Smooth muscle cell (in vitro differentiated cells): ENCODE data around the gene KCNAB1. TPM values are rescaled to one million over a fixed set of nuclear protein-coding genes. Genes with fewer than 3 reads are reported as not detected.

Experiments used
- DNase-seq: peaks from one replicate; lab custom pipeline; 2025; ENCODE audit not compliant: unreplicated experiment; lab: John Stamatoyannopoulos, UW
- H2AFZ ChIP-seq: fragments of 200-600 bp; sonication (generic); 2 replicates; pipeline ENCODE4 v1.6.0; 2016; ENCODE audit warnings: antibody characterized with exemption, low read depth, mild to moderate bottlenecking
- H3F3A ChIP-seq: fragments of 200-600 bp; sonication (generic); 2 replicates; pipeline ENCODE4 v1.6.0; 2017; ENCODE audit warnings: antibody characterized with exemption, low read depth
- H3K27ac ChIP-seq: fragments of 200-600 bp; sonication (generic); 2 replicates; pipeline ENCODE4 v1.5.1; 2016; ENCODE audit warnings: low read depth, mild to moderate bottlenecking
- H3K27me3 ChIP-seq: fragments of 200-600 bp; sonication (generic); 2 replicates; pipeline ENCODE4 v1.6.1; 2016; ENCODE audit warnings: low read depth, mild to moderate bottlenecking
- H3K36me3 ChIP-seq: fragments of 200-600 bp; sonication (generic); 2 replicates; pipeline ENCODE4 v1.5.1; 2016; ENCODE audit warnings: low read depth
- H3K4me1 ChIP-seq: fragments of 200-600 bp; sonication (generic); 2 replicates; pipeline ENCODE4 v1.5.1; 2016; ENCODE audit warnings: low read depth
- H3K4me2 ChIP-seq: fragments of 200-600 bp; sonication (generic); 2 replicates; pipeline ENCODE4 v1.6.0; 2016; ENCODE audit warnings: mild to moderate bottlenecking
- H3K4me3 ChIP-seq: fragments of 200-600 bp; sonication (generic); 2 replicates; pipeline ENCODE4 v1.5.1; 2016; ENCODE audit warnings: mild to moderate bottlenecking
- H3K79me2 ChIP-seq: fragments of 200-600 bp; sonication (generic); 2 replicates; pipeline ENCODE4 v1.6.0; 2016; ENCODE audit warnings: low read depth, mild to moderate bottlenecking
- H3K9ac ChIP-seq: fragments of 200-600 bp; sonication (generic); 2 replicates; pipeline ENCODE4 v1.6.0; 2016; ENCODE audit warnings: low read depth
- H3K9me3 ChIP-seq: fragments of 200-600 bp; sonication (generic); replicated peaks from 2 replicates; pipeline ENCODE4 v1.5.1; 2016; ENCODE audit warnings: low read depth
- H4K20me1 ChIP-seq: fragments of 200-600 bp; sonication (generic); 2 replicates; pipeline ENCODE4 v1.6.0; 2016; ENCODE audit warnings: low read depth
- CTCF ChIP-seq: fragments of 200-600 bp; sonication (generic); IDR thresholded peaks from 2 replicates; pipeline ENCODE4 v1.5.1; 2017; ENCODE audit warnings: borderline replicate concordance, mild to moderate bottlenecking, antibody characterized with exemption; ENCODE audit not compliant: insufficient read depth, poor library complexity, severe bottlenecking
- WGBS: methylation state at CpG from one replicate; pipeline ENCODE4 v1.1.7; 2016; ENCODE audit warnings: low lambda C conversion rate; 5-methylcytosine and 5-hydroxymethylcytosine counted together
- polyA plus RNA-seq: library from polyadenylated mRNA; unstranded; fragments of >200 nt; fragmentation: Nextera tagmentation; extraction: Ambion mirVana; gene quantifications from 2 replicates; pipeline ENCODE4 v1.2.1, GENCODE V29; 2016
- total RNA-seq: library from RNA; depleted of rRNA; stranded (reverse); fragments of >200 nt; gene quantifications from 2 replicates; pipeline ENCODE4 v1.2.3, GENCODE V29; 2014

The KCNAB1 gene
- total and polyA plus RNA-seq, 2 experiments from 2014 or later: 0.36 to 1.0 TPM

GRCh38 chr3:156323466-156323865, 203.1 kb downstream of the KCNAB1 start:
- no peak overlapping the region for H3K4me2 ChIP-seq
- 78% methylated on average over 3 of the region's 3 CpGs for WGBS
- H3K27ac ChIP-seq: no peak overlapping the region
- no peak overlapping the region for H3K4me3 ChIP-seq
- H3F3A ChIP-seq: no peaks in the 10 kb centered on the region
- no peaks in the 10 kb centered on the region for H3K9me3 ChIP-seq
- H2AFZ ChIP-seq: no peak overlapping the region
- no peaks in the 10 kb centered on the region for H3K36me3 ChIP-seq
- H3K79me2 ChIP-seq: no peaks in the 10 kb centered on the region
- no peak for DNase-seq
- no peaks in the 10 kb centered on the region for H4K20me1 ChIP-seq
- no peak overlapping the region for H3K9ac ChIP-seq
- no peaks in the 10 kb centered on the region for H3K27me3 ChIP-seq
- H3K4me1 ChIP-seq: no peaks in the 10 kb centered on the region
- no peak for TF ChIP-seq CTCF

DNA sequence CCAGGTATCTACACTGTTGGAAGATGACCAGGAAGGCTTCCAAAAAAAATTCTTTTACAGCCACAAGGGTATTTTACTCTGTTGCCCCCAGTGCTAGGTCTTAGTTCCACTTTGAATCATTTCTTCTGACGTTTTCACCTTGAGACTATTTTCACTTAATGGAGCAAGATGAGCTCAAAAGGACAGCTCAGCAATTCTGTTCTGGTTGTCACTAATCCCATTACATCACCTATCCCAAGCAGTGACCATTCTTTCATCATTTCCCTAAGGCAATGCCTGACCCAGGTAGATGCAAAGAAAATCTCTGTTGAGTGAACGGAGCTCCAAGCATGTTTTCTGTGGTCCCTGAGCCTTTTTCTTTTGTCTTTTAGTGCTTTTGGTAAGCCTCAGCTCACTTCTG, 210.0 kb downstream of the KCNAB1 start:
- 65% methylated on average over 2 of the region's 2 CpGs for WGBS
- no peaks in the 10 kb centered on the region for H3F3A ChIP-seq
- no peaks in the 10 kb centered on the region for H4K20me1 ChIP-seq
- no peak for DNase-seq
- H3K4me1 ChIP-seq: no peaks in the 10 kb centered on the region
- H3K9me3 ChIP-seq: no peaks in the 10 kb centered on the region
- H3K4me2 ChIP-seq: no peak overlapping the region
- H2AFZ ChIP-seq: no peak overlapping the region
- no peak overlapping the region for H3K9ac ChIP-seq
- no peaks in the 10 kb centered on the region for H3K27me3 ChIP-seq
- H3K4me3 ChIP-seq: no peak overlapping the region
- H3K27ac ChIP-seq: no peak overlapping the region
- TF ChIP-seq CTCF: no peak
- H3K36me3 ChIP-seq: no peaks in the 10 kb centered on the region
- no peaks in the 10 kb centered on the region for H3K79me2 ChIP-seq

DNA sequence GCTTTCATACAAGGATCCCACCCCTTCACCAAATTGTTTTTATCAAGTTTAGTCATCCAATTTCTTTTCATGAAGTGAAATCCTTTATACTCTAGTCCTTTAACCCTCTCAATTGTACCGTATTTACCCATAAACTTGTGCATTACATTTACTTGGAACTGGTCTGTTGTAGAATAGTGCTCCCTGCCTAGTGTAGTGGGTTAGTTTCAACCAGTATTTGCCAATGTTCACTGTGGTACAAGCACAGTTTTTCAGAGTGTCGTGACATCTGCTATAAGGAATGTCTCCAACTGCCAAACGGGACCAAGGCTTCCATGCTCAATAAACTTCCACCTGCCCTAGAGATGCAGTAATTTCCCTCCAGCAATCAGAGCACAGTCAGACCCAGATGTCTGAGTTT, 211.9 kb downstream of the KCNAB1 start:
- Histone ChIP-seq H3K27ac (no peak overlapping the region), H3K36me3 (no peaks in the 10 kb centered on the region), H3K4me1 (no peaks in the 10 kb centered on the region), H3K4me3 (no peak overlapping the region), H3F3A (no peaks in the 10 kb centered on the region), H3K4me2 (no peak overlapping the region), H4K20me1 (no peaks in the 10 kb centered on the region), H3K79me2 (no peaks in the 10 kb centered on the region), H2AFZ (no peak overlapping the region), H3K27me3 (no peaks in the 10 kb centered on the region), H3K9ac (no peak overlapping the region), H3K9me3 (no peaks in the 10 kb centered on the region)
- TF ChIP-seq CTCF: no peak
- no peak for DNase-seq
- WGBS: 83% methylated on average over 3 of the region's 3 CpGs

- Histone ChIP-seq H3K27me3 (no peaks in the 10 kb centered on the region), H3K9me3 (no peaks in the 10 kb centered on the region), H4K20me1 (no peaks in the 10 kb centered on the region), H3F3A (no peaks in the 10 kb centered on the region), H3K4me3 (no peak overlapping the region), H3K9ac (no peak overlapping the region), H3K79me2 (no peaks in the 10 kb centered on the region), H3K27ac (no peak overlapping the region), H2AFZ (no peak overlapping the region), H3K36me3 (no peaks in the 10 kb centered on the region), H3K4me1 (no peaks in the 10 kb centered on the region), H3K4me2 (no peak overlapping the region)
- no peak for TF ChIP-seq CTCF
- WGBS: 80% methylated on average over 3 of the region's 3 CpGs
- no peak for DNase-seq
Observed at GRCh38 chr3:156334841-156335545, 214.6 kb downstream of the KCNAB1 start.
